GM19467 (cell line): ENCODE measurements around the gene MAMSTR.
A peak's percentile ranks its signal among the peaks of the same experiment; 100 is the strongest.

Experiments
- ATAC-seq: cut with Tn5 transposase; IDR thresholded peaks from one replicate; pipeline ENCODE4 v1.9.1; 2021; ENCODE audit warnings: mild to moderate bottlenecking, moderate library complexity; ENCODE audit not compliant: unreplicated experiment

Gene MAMSTR

DNA sequence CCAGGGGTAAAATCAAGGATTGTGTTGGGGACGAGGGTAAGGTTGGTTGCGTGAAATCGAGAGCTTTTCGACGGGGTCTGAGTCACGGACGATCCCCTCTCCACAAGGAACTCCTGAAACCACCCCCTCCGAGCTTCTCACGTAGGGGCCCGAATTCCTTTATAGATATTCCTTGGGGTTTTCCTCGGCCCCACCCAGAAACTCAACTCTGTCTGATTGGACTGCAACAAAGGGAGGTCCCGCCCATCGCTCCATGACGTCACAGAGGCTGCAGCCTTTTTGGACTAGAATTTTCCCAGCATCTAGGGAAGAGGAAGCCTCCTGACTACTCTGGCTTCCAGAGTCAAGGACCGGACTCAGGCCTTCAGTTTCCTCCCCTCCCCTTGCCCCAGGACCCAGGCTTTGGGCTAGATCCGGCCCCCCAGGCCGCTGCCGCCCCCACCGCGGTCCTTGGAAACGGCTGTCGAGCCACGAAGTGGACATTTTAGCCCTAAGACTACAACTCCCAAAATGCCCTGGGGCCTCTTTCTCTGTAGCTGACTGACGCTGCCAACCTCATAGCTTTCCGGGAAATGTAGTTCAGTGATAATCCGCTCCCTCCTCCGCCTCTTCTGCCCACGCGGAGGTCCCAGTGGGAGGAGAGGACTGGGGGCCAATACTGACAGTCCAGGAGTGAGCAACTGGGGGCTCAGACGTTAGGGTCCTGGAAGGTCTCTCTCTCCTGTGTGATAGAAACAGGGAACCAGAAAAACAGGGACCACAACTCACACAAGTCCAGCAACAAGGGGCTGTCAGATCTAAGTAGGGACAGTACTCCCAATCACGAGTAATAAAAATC, 27.4 kb upstream of the MAMSTR start, which contains the start of gene IZUMO1:
Gene IZUMO1, minus strand, starts transcription at position 172 of the 838 bp plus-strand sequence. CDS start 1,050 bp downstream, outside the sequence.
- ATAC-seq, result no peak

DNA sequence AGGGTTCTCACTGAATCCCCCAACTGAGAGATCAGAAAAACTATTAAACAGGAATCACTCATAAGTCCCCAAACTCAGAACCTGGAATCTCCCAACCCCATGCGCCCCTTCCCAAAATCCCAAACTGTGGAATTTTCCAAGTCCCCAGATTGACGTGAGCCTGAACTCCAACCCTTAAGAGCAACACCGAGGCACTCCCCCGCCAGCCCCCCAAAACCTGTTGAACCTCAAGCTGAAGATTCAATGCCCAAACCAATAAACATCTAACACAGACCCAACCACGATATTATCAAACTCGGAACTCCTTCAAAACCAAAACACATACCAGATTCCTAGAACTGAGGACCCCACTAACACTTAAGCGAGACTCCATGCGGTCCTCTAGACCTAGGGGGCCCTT, 26.6 kb upstream of the MAMSTR start:
- no peak for ATAC-seq

DNA sequence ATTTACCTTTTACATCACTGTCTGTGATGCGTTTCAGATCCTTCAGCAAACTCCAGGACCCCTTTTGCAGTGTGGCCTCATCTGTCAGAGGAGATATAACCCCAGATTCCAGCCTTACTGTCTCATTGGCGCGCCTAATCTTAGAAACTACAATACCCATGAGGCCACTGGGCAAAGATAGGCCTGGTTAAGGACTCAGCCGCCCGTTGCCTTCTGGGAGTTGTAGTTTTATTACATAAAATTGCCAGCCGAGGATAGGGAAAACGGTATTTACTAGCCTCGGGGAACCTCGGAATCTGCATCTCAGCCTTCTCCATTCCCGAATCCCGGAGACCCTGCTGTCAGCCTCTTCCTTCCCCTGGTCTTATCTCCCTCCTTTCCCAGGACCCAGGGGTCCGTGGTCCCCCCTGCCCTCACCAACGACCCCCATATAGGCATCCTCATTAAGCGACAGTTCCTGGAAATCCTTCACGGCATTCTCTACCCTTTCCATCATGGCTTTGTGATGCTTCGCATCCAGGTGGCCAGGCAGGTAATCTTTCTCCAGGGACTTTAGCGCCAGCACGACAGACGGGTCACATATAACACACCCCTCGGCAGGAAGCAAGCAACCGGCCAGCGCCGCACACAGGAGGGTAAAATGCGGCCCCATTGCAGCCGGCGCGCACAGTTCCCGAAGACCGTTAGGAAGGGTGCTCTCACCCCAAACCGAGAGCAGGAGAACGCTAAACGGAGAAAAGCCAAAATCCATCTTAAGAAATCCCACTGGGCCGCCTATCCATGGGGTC, 25.9 kb upstream of the MAMSTR start:
- ATAC-seq, result no peak

DNA sequence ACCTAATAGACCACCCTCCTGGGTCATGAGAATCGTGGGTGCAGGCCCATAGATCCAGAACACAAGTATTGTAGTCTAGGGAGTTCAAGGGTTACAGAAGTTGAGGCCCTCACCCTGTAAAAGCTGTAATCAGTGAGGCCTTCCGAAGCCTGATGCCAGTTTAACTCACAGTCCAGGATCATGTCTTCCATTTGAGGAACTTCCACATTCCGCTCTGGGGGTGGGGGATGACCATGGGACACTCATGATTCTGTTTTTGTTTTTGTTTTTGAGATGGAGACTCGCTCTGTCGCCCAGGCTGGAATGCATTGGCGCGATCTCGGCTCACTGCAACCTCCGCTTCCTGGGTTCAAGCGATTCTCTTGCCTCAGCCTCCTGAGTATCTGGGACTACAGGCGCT, 22.6 kb upstream of the MAMSTR start:
- no peak for ATAC-seq

DNA sequence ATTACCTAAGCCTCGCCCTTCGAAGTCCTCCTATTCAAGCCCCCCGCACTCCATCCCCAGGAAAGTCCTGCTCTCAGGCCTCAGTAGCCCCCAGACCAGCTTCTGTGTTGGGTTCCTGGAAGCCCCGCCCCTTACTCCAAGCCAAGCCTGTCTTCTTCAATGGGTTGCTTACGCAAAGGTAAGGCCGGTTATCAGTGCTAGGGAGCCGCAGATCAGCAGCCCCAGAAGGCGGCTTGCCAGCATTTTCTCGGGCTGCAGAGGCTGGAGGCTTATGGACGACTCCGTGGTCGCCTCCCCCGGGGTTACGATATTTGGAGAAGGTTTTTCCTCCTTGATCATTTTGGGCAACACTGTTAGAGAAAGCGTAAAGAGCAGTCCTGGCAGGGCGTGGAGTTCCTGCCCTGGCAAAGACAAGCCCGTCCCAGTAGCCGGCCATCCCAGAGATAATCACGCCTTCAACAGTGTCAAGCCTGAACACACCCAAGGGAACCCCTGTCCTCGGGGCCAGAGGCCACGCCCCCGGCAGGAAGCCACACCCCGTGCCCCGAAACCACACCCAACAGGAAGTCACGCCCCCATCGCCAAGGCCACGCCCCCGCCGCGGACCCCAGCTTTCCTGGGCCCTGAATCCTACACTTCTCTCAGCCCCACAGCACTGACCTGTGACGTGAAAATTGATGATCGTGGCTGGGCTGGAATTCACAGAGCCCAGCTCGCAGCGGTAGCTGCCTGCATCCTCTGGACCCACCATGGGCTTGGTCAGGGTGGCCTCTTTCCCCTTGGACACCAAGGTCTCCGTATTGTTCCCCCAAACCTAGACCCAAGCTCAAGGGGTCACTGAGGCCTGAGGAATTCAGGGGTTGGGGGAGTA, 21.8 kb upstream of the MAMSTR start:
- ATAC-seq, result no peak

DNA sequence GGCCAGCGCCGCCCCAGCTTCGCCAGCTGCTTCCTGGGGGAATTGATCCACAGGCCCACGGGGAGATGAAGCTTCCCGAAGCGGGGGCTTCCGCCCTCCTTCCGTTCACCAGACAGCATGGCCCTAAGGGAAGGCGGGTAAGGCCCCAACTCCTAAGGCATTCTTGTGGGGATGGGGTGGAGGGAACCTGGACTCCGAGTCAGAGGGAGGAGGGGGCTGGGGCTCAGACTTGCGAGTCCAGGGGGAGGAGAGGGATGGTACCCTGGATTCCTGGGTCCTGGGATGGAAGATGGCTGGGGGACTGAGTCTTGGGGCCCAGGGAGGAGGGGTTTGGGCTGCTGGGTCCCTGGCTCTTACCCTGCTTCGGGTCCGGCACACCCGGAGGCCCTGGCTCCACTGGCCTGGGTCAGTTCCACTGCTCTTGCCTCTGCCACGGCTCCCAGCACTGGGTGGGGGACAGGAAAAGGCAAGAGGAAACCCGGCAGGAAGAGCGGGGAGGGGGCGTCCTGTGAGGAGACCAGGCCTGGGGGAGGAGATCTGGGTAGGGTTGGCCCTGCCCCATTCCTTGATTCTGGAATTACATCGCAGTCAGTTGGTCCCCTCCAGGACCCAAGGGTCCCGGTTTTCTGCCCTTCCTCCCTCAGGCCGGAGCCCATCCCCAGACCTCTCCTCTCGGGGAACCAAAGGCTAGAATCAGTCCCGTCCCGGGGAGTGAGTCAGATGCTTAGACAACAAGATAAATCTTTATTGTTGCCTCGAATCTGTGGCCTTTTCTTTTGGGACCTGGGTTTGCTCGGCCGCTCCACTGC, 20.8 kb upstream of the MAMSTR start, which contains the start of gene RASIP1:
Gene RASIP1, minus strand, starts transcription at position 447 of the 809 bp plus-strand sequence. Its CDS starts 328 bp downstream, at position 119.
- no peak for ATAC-seq

DNA sequence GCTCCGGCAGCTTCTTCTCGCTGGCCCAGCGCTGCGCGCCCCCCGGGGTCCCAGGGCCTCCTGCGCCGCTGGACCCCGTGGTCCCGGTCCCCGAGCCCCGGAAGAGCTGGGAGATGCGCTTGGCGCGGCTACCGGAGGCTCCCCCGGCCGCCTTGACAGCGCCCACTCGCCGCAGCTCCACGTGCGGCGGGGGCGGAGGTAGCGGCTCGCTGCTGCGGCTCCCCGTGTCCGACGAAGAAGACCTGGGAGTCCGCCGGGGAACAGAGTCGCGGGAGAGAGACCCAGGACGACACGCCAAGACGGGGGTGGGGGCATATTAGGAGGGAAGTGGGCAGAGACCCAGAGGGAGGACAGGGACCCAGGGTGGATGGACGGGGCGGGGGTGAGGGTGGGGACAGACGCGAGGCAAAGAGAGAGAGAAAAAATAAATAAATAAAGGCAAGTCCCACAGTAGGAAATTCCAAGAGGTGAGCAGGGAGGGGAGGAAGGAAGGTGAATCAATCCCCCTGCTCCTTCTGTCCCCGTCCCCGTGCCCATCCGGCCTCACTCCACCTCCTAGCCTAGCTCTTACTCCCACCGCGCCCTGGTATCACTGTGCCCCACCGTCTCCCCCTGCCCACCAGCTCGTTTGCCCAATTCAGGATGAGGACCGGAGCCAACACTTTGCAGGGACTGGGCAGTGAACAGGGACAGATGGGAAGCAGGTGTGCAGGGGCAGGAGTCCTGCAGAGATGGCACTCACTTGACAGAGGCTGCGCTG, 20.1 kb upstream of the MAMSTR start:
- ATAC-seq, result no peak

DNA sequence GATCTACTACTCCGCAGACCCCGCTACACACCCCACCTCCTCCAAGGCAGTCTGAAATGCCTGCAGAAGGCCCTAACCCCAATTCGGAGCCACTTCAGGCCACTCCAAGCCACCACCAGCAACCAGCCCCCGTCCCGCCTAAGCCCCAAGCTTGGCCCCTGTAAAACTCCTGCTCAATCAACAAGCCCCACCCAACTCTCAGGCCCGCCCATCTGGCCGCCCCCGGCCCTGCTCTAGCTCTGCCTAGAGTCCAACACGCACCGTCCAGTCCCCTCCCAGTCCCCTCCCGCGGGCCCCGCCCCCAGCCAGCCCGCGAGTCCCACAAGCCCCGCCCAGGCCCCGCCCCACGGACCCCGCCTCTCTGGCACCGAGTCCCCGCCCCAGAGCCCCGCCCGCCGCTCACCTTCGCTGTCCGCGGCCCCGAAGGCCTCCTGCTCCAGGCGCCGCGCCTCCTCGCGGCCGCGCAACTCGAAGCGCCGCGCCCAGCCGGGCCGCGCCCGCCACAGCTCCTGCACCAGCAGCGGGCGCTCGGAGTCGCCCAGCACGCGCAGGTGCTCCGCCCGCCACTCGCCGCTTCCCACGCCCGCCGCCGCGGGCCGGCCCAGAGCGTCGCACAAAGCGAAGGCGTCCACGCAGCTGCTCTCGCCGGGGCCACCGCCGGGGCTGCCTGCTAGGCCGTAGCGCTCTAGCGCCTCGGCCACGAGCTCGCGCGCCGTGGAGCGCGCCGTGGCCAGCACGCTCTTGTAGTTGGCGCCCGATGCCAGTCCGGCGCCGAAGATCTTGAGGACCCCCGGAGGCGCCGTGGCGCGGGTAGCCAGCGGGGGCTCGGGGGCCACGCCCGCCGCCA, 19.3 kb upstream of the MAMSTR start:
- peak; percentile 82 for ATAC-seq

DNA sequence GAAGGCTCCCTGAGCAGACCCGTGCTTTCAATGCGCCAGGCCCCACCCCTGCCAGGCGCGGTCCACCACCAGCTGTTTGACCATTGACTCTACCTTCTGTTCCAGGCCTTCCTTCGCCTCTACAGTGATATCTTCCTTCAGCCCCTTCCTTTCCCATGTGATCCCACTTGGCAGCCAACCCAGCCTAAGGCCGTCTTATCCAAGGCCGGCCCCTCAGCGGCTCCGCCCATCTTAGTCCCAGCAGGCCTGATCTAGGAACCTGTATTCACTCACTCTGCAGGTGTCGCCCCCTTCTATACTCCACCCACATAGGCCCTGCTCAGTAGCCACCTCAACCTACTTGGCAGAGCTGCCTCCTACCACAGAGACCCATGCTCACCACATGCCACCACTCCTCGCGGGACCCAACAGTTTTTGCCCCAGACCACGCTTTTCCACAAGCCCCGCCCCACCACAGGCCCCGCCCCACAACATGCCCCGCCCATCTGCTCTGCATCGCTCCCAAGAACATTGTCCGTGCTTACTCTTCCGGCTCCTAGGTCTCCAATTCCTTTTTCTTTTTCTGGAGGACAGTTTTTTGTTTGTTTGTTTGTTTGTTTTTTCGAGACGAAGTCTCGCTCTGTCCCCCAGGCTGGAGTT, 18.0 kb upstream of the MAMSTR start:
- no peak for ATAC-seq

DNA sequence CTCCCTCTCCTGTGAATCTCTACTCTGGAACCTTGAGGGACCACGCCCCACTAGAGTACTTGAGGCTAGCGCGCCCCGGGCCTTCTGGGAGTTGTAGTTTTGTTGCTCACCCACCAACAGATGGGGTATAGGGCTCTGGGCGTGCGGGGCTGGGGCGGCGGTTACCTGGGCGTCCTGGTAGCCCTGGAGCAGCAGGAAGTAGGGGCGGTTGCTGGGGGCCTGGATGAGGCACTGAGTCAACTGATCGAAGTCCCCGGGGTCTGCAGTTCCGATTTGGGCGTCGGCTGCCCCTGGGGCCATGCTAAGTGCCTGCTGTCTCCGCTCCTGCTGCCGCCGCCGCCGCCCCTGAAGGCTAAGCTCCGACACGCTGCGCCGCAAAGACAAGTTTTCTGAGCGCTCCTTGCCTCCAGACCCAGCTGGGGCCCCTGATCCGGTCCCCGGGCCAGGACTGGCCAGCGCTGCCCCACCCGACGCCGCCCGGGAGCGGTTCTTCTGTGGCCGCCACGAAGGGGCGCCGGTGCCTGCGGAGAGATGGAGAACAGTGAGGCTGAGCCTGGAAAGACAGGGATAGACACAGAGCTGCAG, 15.6 kb upstream of the MAMSTR start:
- no peak for ATAC-seq

DNA sequence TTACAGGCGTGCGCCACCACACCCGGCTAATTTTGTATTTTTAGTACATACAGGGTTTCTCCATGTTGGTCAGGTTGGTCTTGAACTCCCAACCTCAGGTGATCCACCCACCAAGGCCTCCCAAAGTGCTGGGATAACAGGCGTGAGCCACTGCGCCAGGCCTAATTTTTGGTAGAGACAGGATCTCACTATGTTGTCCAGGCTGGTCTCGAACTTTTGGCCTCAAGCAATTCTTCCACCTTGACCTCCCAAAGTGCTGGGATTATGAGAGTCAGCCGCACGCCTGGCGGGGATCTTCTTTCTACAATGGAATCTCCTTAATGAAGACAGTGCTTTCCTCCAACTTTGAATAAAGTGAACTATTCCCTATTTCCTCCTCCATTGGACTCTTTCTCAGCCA, 15.1 kb upstream of the MAMSTR start:
- no peak for ATAC-seq

DNA sequence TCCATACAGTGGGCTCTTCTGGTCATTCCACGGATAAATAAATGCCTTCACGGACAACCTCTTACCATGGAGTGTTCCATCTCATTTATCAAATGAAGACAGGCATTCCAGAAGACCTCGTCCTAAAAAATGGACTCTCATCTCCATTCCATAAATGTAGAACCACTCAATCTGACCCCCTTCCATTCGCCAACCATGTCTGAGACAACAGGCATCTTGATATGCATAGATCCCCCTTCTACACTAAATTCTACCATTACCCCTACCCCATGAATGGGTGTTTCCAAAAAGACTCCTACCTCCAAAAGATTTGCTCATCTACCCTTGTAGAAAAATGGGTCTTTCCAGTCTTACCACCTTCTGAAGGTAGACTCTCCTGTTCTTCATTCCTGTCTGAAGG, 11.9 kb upstream of the MAMSTR start:
- no peak for ATAC-seq

DNA sequence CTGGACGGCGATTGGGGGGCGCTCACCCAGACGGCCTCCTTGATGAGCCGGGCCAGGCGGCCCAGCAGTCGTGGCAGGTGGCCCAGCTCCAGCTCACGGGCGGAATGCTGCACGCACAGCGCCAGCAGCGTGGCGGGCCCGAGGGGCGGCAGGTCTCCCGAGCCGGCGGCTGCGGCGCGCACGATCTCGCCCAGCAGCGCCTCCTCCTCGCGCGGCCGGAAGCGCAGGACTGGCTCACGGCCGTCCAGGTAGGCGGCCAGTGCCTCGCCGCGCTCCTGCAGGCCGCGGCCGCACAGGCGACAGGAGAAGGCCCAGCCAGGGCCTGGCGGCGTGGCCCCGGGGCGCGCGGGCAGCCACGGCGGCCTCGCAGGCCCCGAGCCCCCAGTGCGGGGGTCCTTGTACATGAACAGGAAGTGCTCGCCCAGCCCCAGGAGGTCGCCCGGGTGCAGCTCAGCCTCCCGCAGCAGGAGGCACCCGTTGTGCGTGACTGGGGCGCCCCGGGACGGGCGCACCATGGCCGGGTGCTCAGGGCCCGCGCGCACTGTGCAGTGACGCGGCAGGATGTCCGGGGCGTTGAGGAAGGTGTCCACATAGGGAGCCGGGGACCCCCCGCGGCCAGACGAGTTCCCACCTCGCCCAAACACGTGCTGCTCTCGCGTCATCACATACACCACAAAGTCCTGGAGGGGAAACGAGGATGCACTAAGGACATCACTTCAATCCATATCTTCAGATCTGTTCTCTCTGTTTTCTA, 9.6 kb upstream of the MAMSTR start:
- ATAC-seq, result no peak

DNA sequence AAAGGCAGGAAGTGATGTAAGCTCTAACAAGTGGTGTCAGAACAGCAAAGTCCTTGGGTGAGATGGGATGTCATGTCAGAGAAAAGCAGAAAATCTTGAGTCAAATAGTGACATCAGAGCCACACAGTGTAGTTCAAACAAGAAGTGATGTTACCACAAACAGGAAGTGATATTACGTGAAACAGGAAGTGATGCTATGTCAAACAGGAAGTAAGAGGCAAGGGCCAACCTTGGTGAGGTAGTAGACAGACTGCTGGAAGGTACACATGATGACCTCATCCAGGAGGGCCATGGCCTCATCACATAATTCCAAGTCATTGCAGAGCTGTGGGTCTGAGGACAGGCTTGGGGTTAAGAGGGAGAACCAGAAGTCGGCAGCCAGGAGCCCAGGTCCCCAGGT, 7.0 kb upstream of the MAMSTR start:
- ATAC-seq, result no peak

DNA sequence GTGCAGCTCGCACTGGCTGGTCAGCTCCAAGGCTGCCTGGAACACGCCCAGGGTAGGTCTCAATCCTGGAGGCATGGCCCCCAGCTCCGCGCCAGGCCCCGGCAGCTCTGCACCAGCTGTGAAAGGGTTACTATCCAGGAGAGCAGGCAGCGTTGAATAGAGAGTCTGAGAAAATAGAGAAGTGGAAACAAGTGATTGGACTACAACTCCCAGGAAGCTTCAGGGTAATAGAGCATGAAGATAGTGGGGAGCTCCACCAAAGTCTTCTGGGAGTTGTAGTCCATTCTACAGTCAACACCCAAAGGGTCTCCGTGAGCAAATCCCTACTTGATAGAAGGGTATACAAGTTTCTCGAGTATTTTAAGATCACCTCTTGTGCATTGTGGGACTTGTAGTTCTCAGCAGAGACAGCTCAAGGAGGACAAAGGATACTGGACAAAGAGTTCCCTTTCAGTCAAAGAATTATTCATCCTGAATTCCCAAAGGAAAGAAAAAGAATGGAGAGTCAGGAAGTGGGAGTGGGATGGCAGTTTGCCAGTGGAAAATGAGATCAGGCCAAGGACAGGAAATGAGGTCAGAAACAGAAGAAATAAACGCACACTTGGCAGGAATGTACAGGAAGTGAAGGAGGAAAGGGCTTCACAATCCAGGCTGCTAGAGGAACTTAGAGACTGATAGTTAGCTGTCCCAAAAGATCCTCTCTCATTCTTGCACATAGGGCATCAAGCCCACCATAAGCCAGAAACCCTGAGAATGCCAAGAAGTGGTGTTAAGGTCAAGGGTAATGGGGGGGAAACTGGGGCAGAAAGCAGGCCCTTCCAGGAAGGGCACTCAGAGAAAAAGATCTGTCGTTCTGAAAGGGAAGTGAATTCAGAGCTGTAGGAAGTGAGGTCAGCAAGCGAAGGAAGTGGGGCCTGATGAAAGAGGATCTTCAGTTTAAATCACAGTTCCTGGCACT, 5.5 kb upstream of the MAMSTR start:
- no peak for ATAC-seq

DNA sequence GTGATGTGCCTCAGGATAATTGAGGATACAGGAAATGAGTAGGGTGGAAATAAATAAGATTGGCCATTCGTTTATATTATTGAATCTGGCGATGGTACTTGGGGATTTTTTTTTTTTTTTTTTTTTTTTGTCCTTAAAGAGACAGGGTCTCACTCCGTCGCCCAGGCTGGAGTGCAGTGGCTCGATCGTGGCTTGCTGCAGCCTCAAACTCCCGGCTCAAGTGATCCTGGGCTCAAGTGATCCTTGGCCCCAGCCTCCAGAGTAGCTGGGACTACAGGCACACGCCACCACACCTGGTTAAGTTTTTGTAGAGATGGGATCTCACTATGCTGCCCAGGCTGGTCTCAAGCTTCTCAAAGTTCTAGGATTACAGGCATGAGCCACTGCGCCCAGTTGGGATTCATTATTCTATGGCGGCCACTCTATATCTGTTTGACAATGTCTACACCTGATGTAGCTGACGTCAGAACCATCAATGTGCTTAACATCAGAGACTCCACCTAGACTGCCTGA, 2.7 kb upstream of the MAMSTR start:
- no peak for ATAC-seq
